Endothelial cell of umbilical vein (primary cell): Measurements from ENCODE around the gene RASGRF1. TPM values are rescaled to one million over a fixed set of nuclear protein-coding genes. Genes with fewer than 3 reads are reported as not detected.

Source experiments
- BruUV-seq: library from RNA; stranded (reverse); fragments of 400-500 nt; replicated peaks from 2 replicates; lab custom pipeline; 2021; lab: Mats Ljungman, UMichigan
- CTCF ChIA-PET: fragments of 300-600, 350-600 bp; sonication (Branson Sonifier 250); formaldehyde crosslinking; loops from one replicate; lab custom pipeline; 2021; ENCODE audit warnings: antibody characterized with exemption, inconsistent platforms; lab: Charles Lee
- POLR2A ChIA-PET: fragments of 300-600, 350-600 bp; sonication (Branson Sonifier 250); formaldehyde crosslinking; loops from one replicate; lab custom pipeline; 2021; ENCODE audit warnings: antibody characterized with exemption, inconsistent platforms; lab: Charles Lee
- DNase-seq: peaks from one replicate; pipeline ENCODE4 v3.0.0-alpha.2; 2011; ENCODE audit warnings: low read depth, low spot score
- FAIRE-seq: peaks from 2 replicates; lab custom pipeline; 2011; peaks lifted over from hg19 to GRCh38; lab: Jason Lieb, UNC
- H2AFZ ChIP-seq: 2 replicates; pipeline ENCODE4 v1.6.0; 2012; ENCODE audit warnings: low read depth, low read length, control low read depth, inconsistent platforms
- H3K27ac ChIP-seq: 2 replicates; pipeline ENCODE4 v1.5.1; 2011; ENCODE audit warnings: low read depth, mild to moderate bottlenecking, control low read depth, low read length, moderate library complexity; ENCODE audit not compliant: insufficient read depth
- H3K27me3 ChIP-seq, 2 experiments: 2 replicates each; pipeline versions ENCODE4 v1.6.0 to v1.6.1; 2011; ENCODE audit warnings: low read length in 2 of 2, mixed read lengths in 1 of 2; ENCODE audit not compliant: control insufficient read depth in 2 of 2, insufficient read depth in 2 of 2
- H3K36me3 ChIP-seq, 2 experiments: 2 replicates in 1 of 2; 3 replicates in 1 of 2; pipeline ENCODE4 v1.5.1; 2011; ENCODE audit warnings: low read length in 2 of 2, mild to moderate bottlenecking in 1 of 2, moderate library complexity in 1 of 2; ENCODE audit not compliant: control insufficient read depth in 2 of 2, insufficient read depth in 2 of 2; ENCODE audit errors: extremely low read depth in 1 of 2
- H3K4me1 ChIP-seq: 3 replicates; pipeline ENCODE4 v1.5.1; 2011; ENCODE audit warnings: mild to moderate bottlenecking, low read length; ENCODE audit not compliant: control insufficient read depth, insufficient read depth; ENCODE audit errors: extremely low read depth
- H3K4me2 ChIP-seq: 2 replicates; pipeline ENCODE4 v1.6.1; 2011; ENCODE audit warnings: low read length, control low read depth, mixed read lengths; ENCODE audit not compliant: insufficient read depth
- H3K4me3 ChIP-seq, 3 experiments: fragments of 200-600 bp in 1 of 3; sonication (generic), shearing (Covaris generic) in 1 of 3; replicated peaks in 1 of 3; 2 replicates each; pipeline ENCODE4 v1.5.1; 2011 to 2016; ENCODE audit warnings: control low read depth in 3 of 3, low read length in 3 of 3, mild to moderate bottlenecking in 2 of 3, inconsistent platforms in 1 of 3, low read depth in 1 of 3, moderate library complexity in 1 of 3; ENCODE audit not compliant: insufficient read depth in 1 of 3
- H3K79me2 ChIP-seq: 2 replicates; pipeline ENCODE4 v1.6.0; 2012; ENCODE audit warnings: low read length, inconsistent platforms; ENCODE audit not compliant: control insufficient read depth, insufficient read depth
- H3K9ac ChIP-seq: replicated peaks from 2 replicates; pipeline ENCODE3; 2011; ENCODE audit warnings: low read length, control low read depth; ENCODE audit not compliant: insufficient read depth; ENCODE audit errors: extremely low read depth
- H3K9me1 ChIP-seq: replicated peaks from 3 replicates; pipeline ENCODE4 v1.6.0; 2011; ENCODE audit warnings: mild to moderate bottlenecking, low read length; ENCODE audit not compliant: control insufficient read depth, insufficient read depth; ENCODE audit errors: extremely low read depth
- H3K9me3 ChIP-seq: replicated peaks from 2 replicates; pipeline ENCODE4 v1.5.1; 2012; ENCODE audit warnings: low read length, inconsistent platforms; ENCODE audit not compliant: control insufficient read depth, insufficient read depth
- H4K20me1 ChIP-seq: replicated peaks from 2 replicates; pipeline ENCODE3; 2011; ENCODE audit warnings: mild to moderate bottlenecking, low read length; ENCODE audit not compliant: control insufficient read depth, insufficient read depth; ENCODE audit errors: extremely low read depth
- CTCF ChIP-seq, 2 donors: IDR thresholded peaks; 1 replicate in 1 of 2; 2 replicates in 1 of 2; pipeline ENCODE4 v1.5.1; 2011; ENCODE audit warnings: low read length in 2 of 2, mild to moderate bottlenecking in 2 of 2, moderate library complexity in 2 of 2, control low read depth in 1 of 2, inconsistent platforms in 1 of 2, low read depth in 1 of 2; ENCODE audit not compliant: insufficient read depth in 1 of 2; ENCODE audit errors: extremely low read depth in 1 of 2
- EZH2 ChIP-seq: IDR thresholded peaks from 2 replicates; pipeline ENCODE4 v1.6.1; 2012; ENCODE audit warnings: borderline replicate concordance, low read depth, mild to moderate bottlenecking, moderate library complexity, low read length, inconsistent platforms; ENCODE audit not compliant: severe bottlenecking
- FOS ChIP-seq: IDR thresholded peaks from 2 replicates; pipeline ENCODE4 v1.6.1; 2011; ENCODE audit warnings: mild to moderate bottlenecking, low read length, moderate library complexity, borderline replicate concordance; ENCODE audit not compliant: insufficient read depth
- GATA2 ChIP-seq: IDR thresholded peaks from 2 replicates; pipeline ENCODE4 v1.7.0; 2011; ENCODE audit warnings: low read depth, mild to moderate bottlenecking, moderate library complexity, mixed read lengths, low read length; ENCODE audit not compliant: insufficient read length, insufficient read depth
- JUN ChIP-seq: IDR thresholded peaks from 2 replicates; pipeline ENCODE4 v1.6.1; 2011; ENCODE audit warnings: borderline replicate concordance, low read depth; ENCODE audit not compliant: insufficient read length, insufficient read depth
- MAX ChIP-seq: IDR thresholded peaks from 2 replicates; pipeline ENCODE4 v1.6.1; 2011; ENCODE audit not compliant: insufficient read depth, insufficient read length
- MYC ChIP-seq: IDR thresholded peaks from one replicate; pipeline ENCODE4 v1.6.1; 2011; ENCODE audit warnings: mild to moderate bottlenecking, low read depth, low read length
- POLR2A ChIP-seq: IDR thresholded peaks from 2 replicates; pipeline ENCODE4 v1.6.1; 2012; ENCODE audit warnings: low read depth, mild to moderate bottlenecking, control low read depth, low read length
- POLR2AphosphoS5 ChIP-seq: IDR thresholded peaks from 2 replicates; pipeline ENCODE4 v1.6.1; 2012; ENCODE audit warnings: low read depth, mild to moderate bottlenecking, control low read depth, low read length, moderate library complexity; ENCODE audit not compliant: insufficient read depth
- dilution Hi-C: fragments of 300-500 bp; cut with MboI; formaldehyde crosslinking; loops from one replicate; pipeline ENCODE4 v1.15.0; 2019; ENCODE audit warnings: low sequenced_read_pairs; ENCODE audit not compliant: extremely low pct_ligation_motif_present
- intact Hi-C: fragments of 100-400 bp; cut with micrococcal nuclease; formaldehyde crosslinking; loops from one replicate; pipeline ENCODE4 v1.10.0; 2022
- polyA plus RNA-seq, 4 experiments: library from polyadenylated mRNA; depleted of rRNA in 3 of 4; stranded (reverse) in 3 of 4; unstranded in 1 of 4; fragments of >200 nt; gene quantifications; 2 replicates each; pipeline versions ENCODE4 v1.2.1 to v1.2.3, GENCODE V29; 2011 to 2012; ENCODE audit warnings: missing spikeins in 1 of 4
- total RNA-seq: library from RNA; stranded (reverse); gene quantifications from 2 replicates; pipeline ENCODE4 v1.2.3, GENCODE V29; 2021

Gene RASGRF1
- total and polyA plus RNA-seq, 2 donors (not counting 3 experiments of a cell fraction or from before 2014, with no cell fraction given) = 0.04 TPM; not detected in 1

- BruUV-seq = no TSS peak
- DNase-seq (no peak), FAIRE-seq (no peak)
- H3K79me2 ChIP-seq = no peaks in the 10 kb centered on the region
- TF ChIP-seq POLR2A = no peak
- no peak for TF ChIP-seq CTCF (IDR thresholded peaks at IDR 0.05; ENCODE audit: extremely low read depth in 1 of 2, insufficient read depth in 1 of 2, low read depth in 1 of 2, low read length in 2 of 2)
- TF ChIP-seq FOS = no peak
- no peak for TF ChIP-seq POLR2AphosphoS5
- TF ChIP-seq MYC = no peak
- TF ChIP-seq GATA2 = no peak
- TF ChIP-seq EZH2 = no peak
- TF ChIP-seq MAX = no peak
- no peak for TF ChIP-seq JUN
- H3K9me3 ChIP-seq = no peaks in the 10 kb centered on the region
- H3K27me3 ChIP-seq = no peaks in the 10 kb centered on the region
- H3K4me3 ChIP-seq = no peak overlapping the region
- H3K4me1 ChIP-seq = no peaks in the 10 kb centered on the region
- intact Hi-C loops (no loop called here), dilution Hi-C loops (no loop called here)
- no peak overlapping the region for H3K9ac ChIP-seq
- POLR2A ChIA-PET = no interaction called here
- CTCF ChIA-PET = no interaction called here
- H2AFZ ChIP-seq = no peak overlapping the region
- H3K36me3 ChIP-seq = no peaks in the 10 kb centered on the region
- H3K4me2 ChIP-seq = no peak overlapping the region
- H4K20me1 ChIP-seq = no peaks in the 10 kb centered on the region
- H3K27ac ChIP-seq = no peak overlapping the region
- no peaks in the 10 kb centered on the region for H3K9me1 ChIP-seq
These were observed 41.2 kb downstream of the RASGRF1 start for GRCh38 chr15:79049416-79049815.
